CD1c-positive myeloid dendritic cell (primary cell): ENCODE results near the gene SSH2.
"Not testable (repeated sequence)": the region's sequence is repeated elsewhere in the genome, so short reads cannot be mapped to it uniquely, and the experiment has no call there.

ENCODE experiments used
- DNase-seq: peaks from one replicate; pipeline ENCODE4 v3.0.0-alpha.2; 2016; ENCODE audit errors: extremely low spot score

The SSH2 gene

GRCh38 chr17:29669266-29669665, 260.8 kb downstream of the SSH2 start:
- no peak for DNase-seq

GRCh38 chr17:29667969-29668368, 262.1 kb downstream of the SSH2 start:
- DNase-seq, result no peak

- peak; percentile 84 for DNase-seq
These were observed 264.6 kb downstream of the SSH2 start for GRCh38 chr17:29665481-29665810.

- DNase-seq, result no peak
These were observed 265.1 kb downstream of the SSH2 start for GRCh38 chr17:29664743-29665480.

GRCh38 chr17:29663155-29663554, 266.9 kb downstream of the SSH2 start:
- DNase-seq, result no peak

- DNase-seq, result no peak
These were observed 268.8 kb downstream of the SSH2 start for GRCh38 chr17:29661213-29661612.

GRCh38 chr17:29659155-29659554, 270.9 kb downstream of the SSH2 start:
- DNase-seq, result no peak

- no peak for DNase-seq
These were observed 274.7 kb downstream of the SSH2 start for GRCh38 chr17:29655323-29655722.

GRCh38 chr17:29653995-29654714, 275.9 kb downstream of the SSH2 start:
- no peak for DNase-seq

- DNase-seq, result no peak
These were observed 277.1 kb downstream of the SSH2 start for GRCh38 chr17:29652976-29653375.

- not testable (repeated sequence) for DNase-seq
These were observed 278.1 kb downstream of the SSH2 start for GRCh38 chr17:29651913-29652312.

GRCh38 chr17:29650396-29650795, 279.6 kb downstream of the SSH2 start:
- peak; percentile 71 for DNase-seq

- no peak for DNase-seq
These were observed 280.7 kb downstream of the SSH2 start for GRCh38 chr17:29649359-29649758.

GRCh38 chr17:29648005-29648404, 282.0 kb downstream of the SSH2 start:
- DNase-seq, result no peak

GRCh38 chr17:29645515-29646051, 284.4 kb downstream of the SSH2 start:
- peak; percentile 53 for DNase-seq

GRCh38 chr17:29643817-29644160, 286.2 kb downstream of the SSH2 start:
- DNase-seq, result no peak

- no peak for DNase-seq
These were observed 287.8 kb downstream of the SSH2 start for GRCh38 chr17:29642171-29642611.

- peak; percentile 70 for DNase-seq
These were observed 288.9 kb downstream of the SSH2 start for GRCh38 chr17:29640981-29641642.

- DNase-seq, result no peak
These were observed 289.6 kb downstream of the SSH2 start for GRCh38 chr17:29640413-29640812.

GRCh38 chr17:29633886-29634285, 296.1 kb downstream of the SSH2 start:
- DNase-seq, result no peak

GRCh38 chr17:29630630-29631193, 299.3 kb downstream of the SSH2 start:
- DNase-seq, result no peak

- no peak for DNase-seq
These were observed 300.2 kb downstream of the SSH2 start for GRCh38 chr17:29629839-29630238.
